Measurements from ENCODE around the gene TMEM154. TPM values are rescaled to one million over a fixed set of nuclear protein-coding genes. Genes with fewer than 3 reads are reported as not detected.
A peak's percentile ranks its signal among the peaks of the same experiment; 100 is the strongest.

TMEM154 gene
- total RNA-seq: 1.4 TPM
- long read RNA-seq, full-length matches to known transcripts: 1 of 1 reads
- long read RNA-seq, partial matches to known transcripts: 0 of 1 reads
- long read RNA-seq, other reads (novel, unspliced or antisense): 0 of 1 reads

GRCh38 chr4:152679414-152680281, at the start of gene TMEM154:
Gene TMEM154, minus strand, starts transcription at chr4:152679997. Its CDS starts 64 bp downstream, at chr4:152679933.
- H3K27ac ChIP-seq (replicated peaks): peak within 1 kb of the TSS; percentile 65

GRCh38 chr4:152729466-152729865, 49.7 kb upstream of the TMEM154 start:
- H3K4me1 ChIP-seq: no peaks in the 10 kb centered on the region
- TF ChIP-seq, protein P1, sequence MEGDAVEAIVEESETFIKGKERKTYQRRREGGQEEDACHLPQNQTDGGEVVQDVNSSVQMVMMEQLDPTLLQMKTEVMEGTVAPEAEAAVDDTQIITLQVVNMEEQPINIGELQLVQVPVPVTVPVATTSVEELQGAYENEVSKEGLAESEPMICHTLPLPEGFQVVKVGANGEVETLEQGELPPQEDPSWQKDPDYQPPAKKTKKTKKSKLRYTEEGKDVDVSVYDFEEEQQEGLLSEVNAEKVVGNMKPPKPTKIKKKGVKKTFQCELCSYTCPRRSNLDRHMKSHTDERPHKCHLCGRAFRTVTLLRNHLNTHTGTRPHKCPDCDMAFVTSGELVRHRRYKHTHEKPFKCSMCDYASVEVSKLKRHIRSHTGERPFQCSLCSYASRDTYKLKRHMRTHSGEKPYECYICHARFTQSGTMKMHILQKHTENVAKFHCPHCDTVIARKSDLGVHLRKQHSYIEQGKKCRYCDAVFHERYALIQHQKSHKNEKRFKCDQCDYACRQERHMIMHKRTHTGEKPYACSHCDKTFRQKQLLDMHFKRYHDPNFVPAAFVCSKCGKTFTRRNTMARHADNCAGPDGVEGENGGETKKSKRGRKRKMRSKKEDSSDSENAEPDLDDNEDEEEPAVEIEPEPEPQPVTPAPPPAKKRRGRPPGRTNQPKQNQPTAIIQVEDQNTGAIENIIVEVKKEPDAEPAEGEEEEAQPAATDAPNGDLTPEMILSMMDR (IDR thresholded peaks at IDR 0.05; ENCODE audit: borderline replicate concordance): no peak

More at GRCh38 chr4:152679414-152680281, at the start of gene TMEM154:
- Histone ChIP-seq H3K9me3 (replicated peaks) (no peaks in the 10 kb centered on the region), H3K36me3 (no peaks in the 10 kb centered on the region), H3K4me3 (peak within 1 kb of the TSS; percentile 68), H3K4me1 (peaks cover 23% of the 10 kb centered on the region), H3K27me3 (ENCODE audit: low read depth) (no peaks in the 10 kb centered on the region)
- intact Hi-C loops (cut with micrococcal nuclease): no loop called here
- DNase-seq: peak; percentile 58
- TF ChIP-seq, protein P1 (IDR thresholded peaks at IDR 0.05; ENCODE audit: borderline replicate concordance): no peak

DNA sequence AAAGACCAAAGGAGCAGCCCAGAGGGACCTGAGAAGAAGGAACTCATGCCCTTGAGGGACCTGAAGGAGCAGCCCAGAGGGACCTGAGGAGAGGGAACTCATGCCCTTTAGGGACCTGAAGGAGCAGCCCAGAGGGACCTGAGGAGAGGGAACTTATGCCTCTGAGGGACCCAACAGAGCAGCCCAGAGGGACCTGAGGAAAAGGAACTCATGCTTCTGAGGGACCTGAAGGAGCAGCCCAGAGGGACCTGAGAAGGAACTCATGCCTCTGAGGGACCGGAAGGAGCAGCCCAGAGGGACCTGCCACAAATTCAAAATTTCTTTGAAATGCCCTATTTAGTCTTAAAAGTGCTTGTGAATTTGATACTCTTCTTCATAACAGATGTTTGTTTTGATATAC, 48.5 kb upstream of the TMEM154 start:
- no peaks in the 10 kb centered on the region for H3K9me3 ChIP-seq (replicated peaks)
- H3K27ac ChIP-seq (replicated peaks): no peak overlapping the region
- H3K4me3 ChIP-seq: no peak overlapping the region
- H3K27me3 ChIP-seq (ENCODE audit: low read depth): no peaks in the 10 kb centered on the region
- no peaks in the 10 kb centered on the region for H3K36me3 ChIP-seq
- TF ChIP-seq, protein P1 (IDR thresholded peaks at IDR 0.05; ENCODE audit: borderline replicate concordance): no peak
- DNase-seq: no peak
- intact Hi-C loops (cut with micrococcal nuclease): no loop called here
- no peaks in the 10 kb centered on the region for H3K4me1 ChIP-seq

More at GRCh38 chr4:152729466-152729865, 49.7 kb upstream of the TMEM154 start:
- no peak for DNase-seq
- Histone ChIP-seq H3K9me3 (replicated peaks) (no peaks in the 10 kb centered on the region), H3K36me3 (no peaks in the 10 kb centered on the region), H3K4me3 (no peak overlapping the region), H3K27me3 (ENCODE audit: low read depth) (no peaks in the 10 kb centered on the region), H3K27ac (replicated peaks) (no peak overlapping the region)
- intact Hi-C loops (cut with micrococcal nuclease): no loop called here

DNA sequence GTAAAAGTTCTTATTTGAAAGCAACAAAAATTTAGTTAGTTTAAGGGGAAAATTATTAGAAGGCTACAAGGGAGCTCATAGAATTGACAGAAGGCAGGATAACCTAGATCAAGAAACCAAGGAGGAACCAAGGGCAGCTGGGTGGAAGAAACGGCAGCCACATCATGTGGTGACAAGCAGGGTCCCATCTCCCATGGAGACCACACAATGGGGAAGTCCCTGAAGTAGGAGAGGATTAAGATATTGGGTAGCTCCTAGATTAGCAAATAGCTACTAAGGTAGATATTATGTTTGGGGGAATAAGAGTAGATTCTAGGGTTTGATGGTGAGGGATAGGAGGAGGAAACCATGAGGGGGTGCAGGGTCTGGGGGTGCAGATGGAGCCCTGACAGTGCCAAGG, 48.0 kb upstream of the TMEM154 start:
- no peaks in the 10 kb centered on the region for H3K4me1 ChIP-seq
- H3K36me3 ChIP-seq: no peaks in the 10 kb centered on the region
- no peaks in the 10 kb centered on the region for H3K27me3 ChIP-seq (ENCODE audit: low read depth)
- no peak overlapping the region for H3K27ac ChIP-seq (replicated peaks)
- no peaks in the 10 kb centered on the region for H3K9me3 ChIP-seq (replicated peaks)
- no peak overlapping the region for H3K4me3 ChIP-seq
- no peak for DNase-seq
- intact Hi-C loops (cut with micrococcal nuclease): no loop called here
- TF ChIP-seq, protein P1 (IDR thresholded peaks at IDR 0.05; ENCODE audit: borderline replicate concordance): no peak

DNA sequence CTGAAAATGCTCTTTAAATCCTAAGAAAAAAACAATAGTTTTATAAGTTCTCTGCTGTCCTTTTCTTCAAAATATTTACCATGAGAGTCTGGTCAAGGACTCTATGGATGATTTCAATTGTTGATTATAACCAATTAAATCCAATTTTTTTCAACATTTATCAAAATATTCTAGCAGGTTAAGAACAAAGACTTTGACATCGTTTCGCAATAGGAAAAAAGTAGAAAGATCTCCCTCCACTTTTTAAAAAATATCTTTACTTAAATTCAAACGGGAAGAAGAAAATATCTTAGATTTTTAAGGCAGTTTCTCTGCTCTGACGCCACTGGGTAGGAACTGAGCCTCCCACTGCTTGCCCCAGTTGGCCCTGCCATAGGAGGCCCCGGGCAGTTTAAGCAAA, 44.7 kb upstream of the TMEM154 start:
- TF ChIP-seq, protein P1 (IDR thresholded peaks at IDR 0.05; ENCODE audit: borderline replicate concordance): no peak
- intact Hi-C loops (cut with micrococcal nuclease): no loop called here
- DNase-seq: no peak

More for the DNA sequence above, 44.7 kb upstream of the TMEM154 start:
- Histone ChIP-seq H3K4me1 (no peaks in the 10 kb centered on the region), H3K27ac (replicated peaks) (no peak overlapping the region), H3K9me3 (replicated peaks) (no peaks in the 10 kb centered on the region), H3K4me3 (no peak overlapping the region), H3K27me3 (ENCODE audit: low read depth) (no peaks in the 10 kb centered on the region), H3K36me3 (no peaks in the 10 kb centered on the region)

Data from left ventricle myocardium inferior (tissue), 1 donor.